Testis (tissue), 3 donors: Measurements from ENCODE around the gene DAPL1. TPM values are rescaled to one million over a fixed set of nuclear protein-coding genes. Genes with fewer than 3 reads are reported as not detected.

Experiments used
- DNase-seq: peaks from one replicate; pipeline ENCODE4 v3.0.0-alpha.2; 2019
- H3K27ac ChIP-seq, 2 donors: fragments of 200-600 bp; sonication (generic); one replicate each; pipeline ENCODE4 v1.5.1; 2019
- H3K27me3 ChIP-seq: fragments of 200-600 bp; sonication (generic); one replicate; pipeline ENCODE4 v1.5.1; 2019
- H3K36me3 ChIP-seq: fragments of 200-600 bp; sonication (generic); one replicate; pipeline ENCODE4 v1.5.1; 2017; ENCODE audit warnings: low read depth; ENCODE audit errors: missing control alignments
- H3K4me1 ChIP-seq: fragments of 200-600 bp; sonication (generic); one replicate; pipeline ENCODE4 v1.5.1; 2019
- H3K4me3 ChIP-seq, 2 donors: fragments of 200-600 bp; sonication (generic); one replicate each; pipeline ENCODE4 v1.5.1; 2017 to 2019
- H3K9me3 ChIP-seq: fragments of 200-600 bp; sonication (generic); one replicate; pipeline ENCODE4 v1.5.1; 2017
- POLR2A ChIP-seq: fragments of 450-650 bp; IDR thresholded peaks from one replicate; pipeline ENCODE4 v1.6.1; 2017; ENCODE audit warnings: antibody characterized with exemption, mild to moderate bottlenecking, moderate library complexity
- WGBS, 2 donors: methylation state at CpG; one replicate each; pipeline ENCODE4 v1.1.5; 2018; 5-methylcytosine and 5-hydroxymethylcytosine counted together
- intact Hi-C: fragments of 100-400 bp; cut with DNase I; formaldehyde crosslinking; loops from one replicate; pipeline ENCODE4 v1.15.1; 2023; ENCODE audit warnings: low total_unique reads
- polyA plus RNA-seq: library from polyadenylated mRNA; stranded (reverse); fragments of 350-450 nt; fragmentation: Illumina TruSeq; extraction: RNeasy Lipid Tissue Mini Kit (QIAGEN cat#74804); gene quantifications from one replicate; pipeline ENCODE4 v1.2.3, GENCODE V29; 2014; ENCODE audit warnings: low read depth, low replicate concordance; ENCODE audit not compliant: insufficient read depth
- total RNA-seq, 2 donors: library from RNA; depleted of rRNA; stranded (reverse); fragments of >200 nt; gene quantifications; one replicate each; pipeline ENCODE4 v1.2.3, GENCODE V29; 2016
- TF ChIP-seq, protein P1 (sequence below), 3 experiments: fragments of 450-650 bp in 2 of 3; fragments of 200-600 bp in 1 of 3; sonication (generic) in 1 of 3; IDR thresholded peaks; one replicate each; pipeline ENCODE4 v1.5.1; 2016 to 2019; ENCODE audit warnings: antibody characterized with exemption in 3 of 3, mild to moderate bottlenecking in 2 of 3, moderate library complexity in 1 of 3

Gene DAPL1
- total and polyA plus RNA-seq, 3 donors from 2014 or later = 4.2 to 4.4 TPM; not detected in 1

DNA sequence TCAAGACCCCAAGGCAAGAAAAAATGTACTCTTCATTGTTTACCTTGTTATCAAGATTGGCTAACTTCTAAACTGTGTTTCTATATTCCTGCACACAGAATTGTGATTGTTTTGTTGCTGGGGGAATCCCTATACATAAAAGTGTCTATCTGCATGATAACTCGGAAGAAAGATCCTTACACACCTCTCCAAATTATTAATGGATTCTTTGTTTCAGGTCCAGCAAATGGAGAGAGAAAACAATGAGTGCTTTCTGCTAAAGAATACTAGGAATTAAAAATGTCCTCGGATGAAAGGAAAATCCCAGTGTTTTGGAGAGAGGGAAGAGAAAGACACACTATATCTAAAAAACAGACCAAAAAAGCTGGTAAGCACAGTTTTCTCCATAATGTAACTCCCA is 6.2 kb upstream of the DAPL1 start:
- WGBS, 2 donors = 46 to 53% methylated on average over 2 of the region's 2 CpGs
- H3K36me3 ChIP-seq = no peaks in the 10 kb centered on the region
- DNase-seq = no peak
- H3K27ac ChIP-seq = no peak overlapping the region
- H3K27me3 ChIP-seq = no peaks in the 10 kb centered on the region
- no peak for TF ChIP-seq POLR2A
- TF ChIP-seq, protein P1, sequence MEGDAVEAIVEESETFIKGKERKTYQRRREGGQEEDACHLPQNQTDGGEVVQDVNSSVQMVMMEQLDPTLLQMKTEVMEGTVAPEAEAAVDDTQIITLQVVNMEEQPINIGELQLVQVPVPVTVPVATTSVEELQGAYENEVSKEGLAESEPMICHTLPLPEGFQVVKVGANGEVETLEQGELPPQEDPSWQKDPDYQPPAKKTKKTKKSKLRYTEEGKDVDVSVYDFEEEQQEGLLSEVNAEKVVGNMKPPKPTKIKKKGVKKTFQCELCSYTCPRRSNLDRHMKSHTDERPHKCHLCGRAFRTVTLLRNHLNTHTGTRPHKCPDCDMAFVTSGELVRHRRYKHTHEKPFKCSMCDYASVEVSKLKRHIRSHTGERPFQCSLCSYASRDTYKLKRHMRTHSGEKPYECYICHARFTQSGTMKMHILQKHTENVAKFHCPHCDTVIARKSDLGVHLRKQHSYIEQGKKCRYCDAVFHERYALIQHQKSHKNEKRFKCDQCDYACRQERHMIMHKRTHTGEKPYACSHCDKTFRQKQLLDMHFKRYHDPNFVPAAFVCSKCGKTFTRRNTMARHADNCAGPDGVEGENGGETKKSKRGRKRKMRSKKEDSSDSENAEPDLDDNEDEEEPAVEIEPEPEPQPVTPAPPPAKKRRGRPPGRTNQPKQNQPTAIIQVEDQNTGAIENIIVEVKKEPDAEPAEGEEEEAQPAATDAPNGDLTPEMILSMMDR (IDR thresholded peaks at IDR 0.05) = no peak
- no peaks in the 10 kb centered on the region for H3K9me3 ChIP-seq
- intact Hi-C loops = no loop called here
- H3K4me1 ChIP-seq = no peaks in the 10 kb centered on the region
- no peak overlapping the region for H3K4me3 ChIP-seq

DNA sequence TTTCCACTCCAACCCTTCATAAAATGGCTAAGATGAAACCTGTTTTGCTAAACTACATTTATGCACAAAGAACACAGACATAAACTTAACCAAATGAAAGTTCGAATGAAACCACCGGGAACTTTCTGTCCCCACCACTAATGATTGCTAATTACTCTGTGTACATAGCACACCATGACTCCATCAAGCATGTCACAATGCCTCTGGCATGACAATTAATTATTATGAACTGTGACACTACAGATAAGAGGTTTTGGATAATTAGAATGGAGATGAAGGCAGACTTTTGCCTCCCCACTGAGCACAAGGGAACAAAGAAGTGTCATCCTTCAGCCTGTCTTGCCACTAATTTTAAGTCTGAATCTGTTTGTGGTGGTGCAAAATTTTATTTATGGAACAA is 1.5 kb downstream of the DAPL1 start:
- TF ChIP-seq, protein P1 (IDR thresholded peaks at IDR 0.05) = no peak
- TF ChIP-seq POLR2A = no peak
- DNase-seq = no peak
- no peaks in the 10 kb centered on the region for H3K9me3 ChIP-seq
- intact Hi-C loops = no loop called here
- no peak overlapping the region for H3K4me3 ChIP-seq
- no peak overlapping the region for H3K27ac ChIP-seq
- H3K36me3 ChIP-seq = no peaks in the 10 kb centered on the region
- H3K4me1 ChIP-seq = peaks cover 6% of the 10 kb centered on the region
- H3K27me3 ChIP-seq = no peaks in the 10 kb centered on the region
- WGBS, 2 donors = 46 to 57% methylated on average over 2 of the region's 2 CpGs

DNA sequence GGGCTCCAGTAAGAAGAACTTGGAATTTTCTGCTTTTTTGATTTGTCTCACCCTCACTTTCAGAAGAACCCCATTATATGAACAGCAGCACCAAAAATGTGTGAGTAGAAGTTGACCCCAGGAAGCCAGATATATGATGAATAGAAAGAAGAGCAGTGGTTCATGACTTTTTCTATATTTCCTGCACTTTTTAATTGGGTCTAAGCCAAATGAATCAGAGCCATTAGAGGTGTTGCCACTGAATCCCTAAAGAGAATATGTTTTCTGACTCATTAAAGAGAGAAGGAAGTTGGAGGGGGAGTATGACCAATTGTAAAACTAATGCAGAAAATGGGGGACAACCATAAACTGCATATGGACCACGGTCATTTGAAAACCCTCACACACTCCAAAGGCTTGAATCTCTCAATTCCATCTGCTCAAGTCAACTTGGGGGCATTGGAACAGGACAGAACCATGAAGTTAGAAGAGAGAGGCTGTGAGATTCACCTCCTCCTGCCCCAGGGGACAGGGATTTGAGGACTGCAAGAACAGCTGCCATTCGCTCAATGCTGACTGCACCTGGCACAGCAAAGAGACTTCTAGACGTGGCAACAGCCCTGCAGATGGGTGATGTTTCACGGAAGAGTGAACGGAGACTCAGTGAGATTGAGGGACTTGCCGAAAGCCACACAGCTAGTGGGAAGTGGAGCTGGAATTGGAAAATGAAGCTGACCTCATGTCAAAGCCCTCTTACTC is 3.0 kb downstream of the DAPL1 start:
- Histone ChIP-seq H3K27me3 (no peaks in the 10 kb centered on the region), H3K4me3 (no peak overlapping the region), H3K27ac (no peak overlapping the region), H3K36me3 (no peaks in the 10 kb centered on the region), H3K9me3 (no peaks in the 10 kb centered on the region), H3K4me1 (peaks cover 6% of the 10 kb centered on the region)
- TF ChIP-seq POLR2A = no peak
- TF ChIP-seq, protein P1 (IDR thresholded peaks at IDR 0.05) = no peak
- no peak for DNase-seq
- WGBS, 2 donors = 92 to 94% methylated on average over 6 of the region's 6 CpGs
- intact Hi-C loops = no loop called here

DNA sequence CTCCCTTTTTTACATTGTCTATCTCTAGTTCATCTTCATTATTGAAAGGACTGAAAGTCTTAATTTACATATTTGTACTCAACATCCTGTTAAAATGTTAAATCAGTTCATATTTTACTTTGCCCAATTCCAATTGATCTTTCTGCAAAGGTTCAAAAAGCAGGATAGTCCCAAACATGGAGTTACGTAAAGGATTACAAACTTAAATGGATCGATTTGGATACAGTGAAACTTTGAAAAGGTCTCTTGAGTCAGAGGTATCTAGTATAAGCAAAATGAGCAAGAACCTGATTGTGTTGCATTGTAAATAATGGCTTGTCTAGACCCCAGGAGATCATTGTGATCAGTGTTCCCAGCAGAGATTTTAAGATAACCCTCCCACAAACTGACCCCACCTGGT is 4.1 kb downstream of the DAPL1 start:
- TF ChIP-seq, protein P1 (IDR thresholded peaks at IDR 0.05) = no peak
- no peak for TF ChIP-seq POLR2A
- 97 to 98% methylated on average over 2 of the region's 2 CpGs for WGBS, 2 donors
- intact Hi-C loops = no loop called here

DNA sequence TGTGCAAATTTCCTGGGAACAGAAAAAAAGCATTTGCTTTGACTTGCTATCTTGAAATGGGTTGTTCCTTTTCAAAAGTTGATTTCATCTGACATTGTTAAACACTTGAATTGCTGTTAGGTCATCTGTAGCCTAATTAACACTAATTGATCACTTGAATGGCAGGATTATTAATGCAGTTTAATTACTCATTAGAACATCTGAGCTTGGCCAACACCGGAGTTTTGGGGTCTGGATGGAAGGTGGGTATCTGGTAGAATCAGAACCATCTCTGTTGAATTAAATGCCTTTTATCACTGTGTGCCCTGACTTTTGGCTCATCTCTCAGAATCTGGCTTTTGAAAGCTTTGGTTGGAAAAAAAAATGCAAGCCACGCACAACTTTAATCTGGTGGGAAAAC is 8.4 kb downstream of the DAPL1 start:
- 68 to 70% methylated on average over 2 of the region's 2 CpGs for WGBS, 2 donors
- Histone ChIP-seq H3K4me3 (no peak overlapping the region), H3K27me3 (no peaks in the 10 kb centered on the region), H3K4me1 (no peaks in the 10 kb centered on the region), H3K36me3 (no peaks in the 10 kb centered on the region), H3K9me3 (no peaks in the 10 kb centered on the region), H3K27ac (no peak overlapping the region)
- no peak for TF ChIP-seq POLR2A
- TF ChIP-seq, protein P1 (IDR thresholded peaks at IDR 0.05) = no peak
- intact Hi-C loops = no loop called here
- no peak for DNase-seq

More for the DNA sequence above, 4.1 kb downstream of the DAPL1 start:
- H3K27me3 ChIP-seq = no peaks in the 10 kb centered on the region
- H3K4me3 ChIP-seq = no peak overlapping the region
- DNase-seq = no peak
- H3K36me3 ChIP-seq = no peaks in the 10 kb centered on the region
- no peak overlapping the region for H3K27ac ChIP-seq
- no peaks in the 10 kb centered on the region for H3K9me3 ChIP-seq
- peaks cover 6% of the 10 kb centered on the region for H3K4me1 ChIP-seq
